HEK293 (cell line): ENCODE data around the gene FGFR3.

Source experiments
- GLIS1 ChIP-seq: fragments of 450-650 bp; formaldehyde crosslinking; IDR thresholded peaks from 2 replicates; pipeline ENCODE4 v1.5.1; 2016; ENCODE audit warnings: missing biosample characterization, missing genetic modification characterization
- GLIS2 ChIP-seq: fragments of 450-650 bp; formaldehyde crosslinking; IDR thresholded peaks from 2 replicates; pipeline ENCODE4 v1.5.1; 2016; ENCODE audit warnings: missing biosample characterization, missing genetic modification characterization
- HIC1 ChIP-seq: fragments of 450-650 bp; formaldehyde crosslinking; IDR thresholded peaks from 2 replicates; pipeline ENCODE4 v1.5.1; 2016; ENCODE audit warnings: missing biosample characterization, missing genetic modification characterization
- IKZF3 ChIP-seq: fragments of 450-650 bp; IDR thresholded peaks from 2 replicates; pipeline ENCODE4 v1.5.0; 2018; ENCODE audit warnings: missing biosample characterization, mild to moderate bottlenecking, missing genetic modification characterization, moderate library complexity
- KLF9 ChIP-seq: fragments of 450-650 bp; formaldehyde crosslinking; IDR thresholded peaks from 2 replicates; pipeline ENCODE4 v1.5.1; 2016; ENCODE audit warnings: missing biosample characterization, missing genetic modification characterization, low read depth
- SETDB1 ChIP-seq: IDR thresholded peaks from one replicate; pipeline ENCODE4 v1.6.1; 2017; ENCODE audit warnings: mild to moderate bottlenecking, low read length, moderate library complexity, mixed read lengths; ENCODE audit not compliant: insufficient read length
- SP7 ChIP-seq: fragments of 450-650 bp; formaldehyde crosslinking; IDR thresholded peaks from 2 replicates; pipeline ENCODE4 v1.5.1; 2016; ENCODE audit warnings: missing biosample characterization, missing genetic modification characterization
- ZBTB11 ChIP-seq: fragments of 450-650 bp; formaldehyde crosslinking; conservative IDR thresholded peaks from 2 replicates; pipeline ENCODE4 v1.5.1; 2016; ENCODE audit warnings: low read depth, missing biosample characterization, missing genetic modification characterization
- ZBTB44 ChIP-seq: fragments of 450-650 bp; IDR thresholded peaks from 2 replicates; pipeline ENCODE4 v1.5.1; 2018; ENCODE audit warnings: missing biosample characterization, mild to moderate bottlenecking, missing genetic modification characterization
- ZBTB49 ChIP-seq: fragments of 450-650 bp; formaldehyde crosslinking; IDR thresholded peaks from 2 replicates; pipeline ENCODE4 v1.5.1; 2016; ENCODE audit warnings: missing biosample characterization, missing genetic modification characterization, low read depth
- ZBTB6 ChIP-seq: fragments of 450-650 bp; formaldehyde crosslinking; IDR thresholded peaks from 2 replicates; pipeline ENCODE4 v1.5.1; 2017; ENCODE audit warnings: missing biosample characterization, missing genetic modification characterization
- ZNF114 ChIP-seq: fragments of 450-650 bp; formaldehyde crosslinking; IDR thresholded peaks from 2 replicates; pipeline ENCODE4 v1.5.0; 2017; ENCODE audit warnings: missing biosample characterization, missing genetic modification characterization
- ZNF18 ChIP-seq: fragments of 450-650 bp; formaldehyde crosslinking; IDR thresholded peaks from 2 replicates; pipeline ENCODE4 v1.5.1; 2016; ENCODE audit warnings: missing biosample characterization, missing genetic modification characterization
- ZNF248 ChIP-seq: fragments of 450-650 bp; formaldehyde crosslinking; IDR thresholded peaks from 2 replicates; pipeline ENCODE4 v1.5.1; 2017; ENCODE audit warnings: missing biosample characterization, missing genetic modification characterization
- ZNF274 ChIP-seq, 2 experiments: fragments of 200-500 bp in 1 of 2; fragments of 450-650 bp in 1 of 2; sonication (Bioruptor generic) in 1 of 2; formaldehyde crosslinking in 1 of 2; IDR thresholded peaks; 2 replicates each; pipeline versions ENCODE4 v1.5.1 to v1.6.1; 2014 to 2016; ENCODE audit warnings: borderline replicate concordance in 1 of 2, inconsistent platforms in 1 of 2, low read length in 1 of 2, missing biosample characterization in 1 of 2, missing genetic modification characterization in 1 of 2
- ZNF391 ChIP-seq: fragments of 450-650 bp; formaldehyde crosslinking; IDR thresholded peaks from 2 replicates; pipeline ENCODE4 v1.5.1; 2016; ENCODE audit warnings: low read depth, missing biosample characterization, missing genetic modification characterization, borderline replicate concordance
- ZNF394 ChIP-seq: fragments of 450-650 bp; formaldehyde crosslinking; IDR thresholded peaks from 2 replicates; pipeline ENCODE4 v1.5.1; 2016; ENCODE audit warnings: missing biosample characterization, missing genetic modification characterization, mild to moderate bottlenecking, moderate library complexity, borderline replicate concordance
- ZNF404 ChIP-seq: fragments of 450-650 bp; formaldehyde crosslinking; IDR thresholded peaks from 2 replicates; pipeline ENCODE4 v1.5.1; 2017; ENCODE audit warnings: missing biosample characterization, missing genetic modification characterization
- ZNF488 ChIP-seq: fragments of 450-650 bp; formaldehyde crosslinking; IDR thresholded peaks from 2 replicates; pipeline ENCODE4 v1.5.1; 2016; ENCODE audit warnings: missing biosample characterization, missing genetic modification characterization
- ZNF548 ChIP-seq: fragments of 450-650 bp; formaldehyde crosslinking; IDR thresholded peaks from 2 replicates; pipeline ENCODE4 v1.5.1; 2016; ENCODE audit warnings: missing biosample characterization, missing genetic modification characterization
- ZNF558 ChIP-seq: fragments of 450-650 bp; formaldehyde crosslinking; IDR thresholded peaks from 2 replicates; pipeline ENCODE4 v1.5.1; 2016; ENCODE audit warnings: missing biosample characterization, missing genetic modification characterization
- ZNF626 ChIP-seq: fragments of 450-650 bp; sonication (Bioruptor Pico); formaldehyde crosslinking; IDR thresholded peaks from 2 replicates; pipeline ENCODE4 v1.5.1; 2018; ENCODE audit warnings: missing biosample characterization, missing genetic modification characterization, inconsistent platforms
- ZNF660 ChIP-seq: fragments of 450-650 bp; IDR thresholded peaks from 2 replicates; pipeline ENCODE4 v1.5.1; 2018; ENCODE audit warnings: missing biosample characterization, mild to moderate bottlenecking, missing genetic modification characterization
- ZNF704 ChIP-seq: fragments of 450-650 bp; formaldehyde crosslinking; IDR thresholded peaks from 2 replicates; pipeline ENCODE4 v1.5.1; 2016; ENCODE audit warnings: missing biosample characterization, missing genetic modification characterization

The FGFR3 gene

GRCh38 chr4:1809754-1810502, 16.8 kb downstream of the FGFR3 start (continued):
- TF ChIP-seq ZBTB49 (tag by site-specific recombination) (no peak), HIC1 (tag by site-specific recombination) (peak; percentile 92), SP7 (tag by site-specific recombination) (no peak), ZNF626 (tag by site-specific recombination) (no peak), GLIS1 (tag by site-specific recombination) (no peak), ZNF274 (IDR thresholded peaks at IDR 0.05; ENCODE audit: low read length) (no peak), ZNF274 (tag by site-specific recombination; IDR thresholded peaks at IDR 0.05; ENCODE audit: borderline replicate concordance) (no peak), ZNF548 (tag by site-specific recombination) (no peak), ZNF404 (no peak), ZNF114 (tag by site-specific recombination) (no peak), IKZF3 (no peak), ZBTB44 (tag by site-specific recombination) (no peak), GLIS2 (tag by site-specific recombination) (peak; percentile 66), ZNF248 (tag by site-specific recombination) (no peak), ZNF391 (tag by site-specific recombination) (0 out of 2 replicates have a peak, but pooled peaks have one; percentile 41), ZNF558 (tag by site-specific recombination) (no peak), ZBTB6 (tag by site-specific recombination) (no peak), ZNF488 (no peak), SETDB1 (no peak), ZNF660 (no peak), ZNF394 (tag by site-specific recombination) (no peak), KLF9 (tag by site-specific recombination) (no peak), ZNF18 (tag by site-specific recombination) (no peak), ZBTB11 (no peak), ZNF704 (tag by site-specific recombination) (no peak)
